Central memory CD4-positive, alpha-beta T cell (primary cell): Measurements from ENCODE around the gene WDR1.

Experiments
- DNase-seq: peaks from one replicate; pipeline ENCODE4 v3.0.0; 2022

Gene WDR1

GRCh38 chr4:10097906-10098779, 18.5 kb downstream of the WDR1 start:
- no peak for DNase-seq

GRCh38 chr4:10096978-10097335, 19.6 kb downstream of the WDR1 start:
- no peak for DNase-seq

- peak; percentile 75 for DNase-seq
Measured at GRCh38 chr4:10096201-10096977, 20.2 kb downstream of the WDR1 start.

- DNase-seq: no peak
Measured at GRCh38 chr4:10095296-10095991, 21.2 kb downstream of the WDR1 start.

- DNase-seq: no peak
Measured at GRCh38 chr4:10094841-10095240, 21.8 kb downstream of the WDR1 start.

- peak; percentile 28 for DNase-seq
Measured at GRCh38 chr4:10093801-10094552, 22.6 kb downstream of the WDR1 start.

GRCh38 chr4:10093271-10093621, 23.4 kb downstream of the WDR1 start:
- no peak for DNase-seq

GRCh38 chr4:10092481-10093270, 23.9 kb downstream of the WDR1 start:
- no peak for DNase-seq

GRCh38 chr4:10091531-10092181, 24.9 kb downstream of the WDR1 start:
- no peak for DNase-seq

- DNase-seq: no peak
Measured at GRCh38 chr4:10090467-10091250, 25.9 kb downstream of the WDR1 start.

GRCh38 chr4:10089346-10089745, 27.3 kb downstream of the WDR1 start:
- DNase-seq: no peak

GRCh38 chr4:10088135-10089010, 28.2 kb downstream of the WDR1 start:
- DNase-seq: no peak

GRCh38 chr4:10087152-10087791, 29.3 kb downstream of the WDR1 start:
- DNase-seq: no peak

- no peak for DNase-seq
Measured at GRCh38 chr4:10086506-10087120, 30.0 kb downstream of the WDR1 start.

- no peak for DNase-seq
Measured at GRCh38 chr4:10085828-10086505, 30.6 kb downstream of the WDR1 start.

GRCh38 chr4:10085386-10085785, 31.2 kb downstream of the WDR1 start:
- DNase-seq: no peak

- no peak for DNase-seq
Measured at GRCh38 chr4:10084651-10085358, 31.8 kb downstream of the WDR1 start.
